C4-2B (cell line): ENCODE data around the gene TMPRSS13.

Experiments
- ZFX ChIP-seq: fragments of 450-650 bp; IDR thresholded peaks from 2 replicates; pipeline ENCODE4 v1.6.1; 2017
- TF ChIP-seq, protein P1 (sequence below): fragments of 450-650 bp; conservative IDR thresholded peaks from 2 replicates; pipeline ENCODE4 v1.5.1; 2017; ENCODE audit warnings: mild to moderate bottlenecking

GRCh38 chr11:117862753-117863152 is 66.4 kb downstream of the TMPRSS13 start:
- TF ChIP-seq, protein P1, sequence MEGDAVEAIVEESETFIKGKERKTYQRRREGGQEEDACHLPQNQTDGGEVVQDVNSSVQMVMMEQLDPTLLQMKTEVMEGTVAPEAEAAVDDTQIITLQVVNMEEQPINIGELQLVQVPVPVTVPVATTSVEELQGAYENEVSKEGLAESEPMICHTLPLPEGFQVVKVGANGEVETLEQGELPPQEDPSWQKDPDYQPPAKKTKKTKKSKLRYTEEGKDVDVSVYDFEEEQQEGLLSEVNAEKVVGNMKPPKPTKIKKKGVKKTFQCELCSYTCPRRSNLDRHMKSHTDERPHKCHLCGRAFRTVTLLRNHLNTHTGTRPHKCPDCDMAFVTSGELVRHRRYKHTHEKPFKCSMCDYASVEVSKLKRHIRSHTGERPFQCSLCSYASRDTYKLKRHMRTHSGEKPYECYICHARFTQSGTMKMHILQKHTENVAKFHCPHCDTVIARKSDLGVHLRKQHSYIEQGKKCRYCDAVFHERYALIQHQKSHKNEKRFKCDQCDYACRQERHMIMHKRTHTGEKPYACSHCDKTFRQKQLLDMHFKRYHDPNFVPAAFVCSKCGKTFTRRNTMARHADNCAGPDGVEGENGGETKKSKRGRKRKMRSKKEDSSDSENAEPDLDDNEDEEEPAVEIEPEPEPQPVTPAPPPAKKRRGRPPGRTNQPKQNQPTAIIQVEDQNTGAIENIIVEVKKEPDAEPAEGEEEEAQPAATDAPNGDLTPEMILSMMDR: no peak
- no peak for TF ChIP-seq ZFX
